Measurements from ENCODE around the gene RPS21. TPM values are rescaled to one million over a fixed set of nuclear protein-coding genes. Genes with fewer than 3 reads are reported as not detected.

RPS21 gene
- total RNA-seq, 1 experiment from 2014 or later = 1,088 TPM

GRCh38 chr20:62412194-62413024 is 25.5 kb downstream of the RPS21 start:
- no peak for DNase-seq (ENCODE audit: low read depth, low spot score)
- in situ Hi-C loops (cut with HindIII; ENCODE audit: low pct_unique_long_range_greater_than_20kb, low sequenced_read_pairs) = no loop called here

GRCh38 chr20:62413025-62413570 is 26.2 kb downstream of the RPS21 start:
- in situ Hi-C loops (cut with HindIII; ENCODE audit: low pct_unique_long_range_greater_than_20kb, low sequenced_read_pairs) = no loop called here
- no peak for DNase-seq (ENCODE audit: low read depth, low spot score)

- DNase-seq (ENCODE audit: low read depth, low spot score) = peak; percentile 34
- in situ Hi-C loops (cut with HindIII; ENCODE audit: low pct_unique_long_range_greater_than_20kb, low sequenced_read_pairs) = no loop called here
These were observed 27.1 kb downstream of the RPS21 start for GRCh38 chr20:62413896-62414481.

GRCh38 chr20:62415354-62416111 is 28.6 kb downstream of the RPS21 start:
- in situ Hi-C loops (cut with HindIII; ENCODE audit: low pct_unique_long_range_greater_than_20kb, low sequenced_read_pairs) = no loop called here
- DNase-seq (ENCODE audit: low read depth, low spot score) = no peak

- in situ Hi-C loops (cut with HindIII; ENCODE audit: low pct_unique_long_range_greater_than_20kb, low sequenced_read_pairs) = no loop called here
- no peak for DNase-seq (ENCODE audit: low read depth, low spot score)
These were observed 30.0 kb downstream of the RPS21 start for GRCh38 chr20:62416651-62417637.

- in situ Hi-C loops (cut with HindIII; ENCODE audit: low pct_unique_long_range_greater_than_20kb, low sequenced_read_pairs) = no loop called here
- DNase-seq (ENCODE audit: low read depth, low spot score) = no peak
These were observed 31.2 kb downstream of the RPS21 start for GRCh38 chr20:62417981-62418708.

GRCh38 chr20:62418709-62419487 is 32.0 kb downstream of the RPS21 start:
- in situ Hi-C loops (cut with HindIII; ENCODE audit: low pct_unique_long_range_greater_than_20kb, low sequenced_read_pairs) = no loop called here
- DNase-seq (ENCODE audit: low read depth, low spot score) = no peak

GRCh38 chr20:62419759-62420158 is 32.9 kb downstream of the RPS21 start:
- DNase-seq (ENCODE audit: low read depth, low spot score) = no peak
- in situ Hi-C loops (cut with HindIII; ENCODE audit: low pct_unique_long_range_greater_than_20kb, low sequenced_read_pairs) = no loop called here

GRCh38 chr20:62420846-62421715 is 34.2 kb downstream of the RPS21 start:
- in situ Hi-C loops (cut with HindIII; ENCODE audit: low pct_unique_long_range_greater_than_20kb, low sequenced_read_pairs) = no loop called here
- no peak for DNase-seq (ENCODE audit: low read depth, low spot score)

- in situ Hi-C loops (cut with HindIII; ENCODE audit: low pct_unique_long_range_greater_than_20kb, low sequenced_read_pairs) = no loop called here
- DNase-seq (ENCODE audit: low read depth, low spot score) = no peak
These were observed 34.8 kb downstream of the RPS21 start for GRCh38 chr20:62421716-62421990.

- in situ Hi-C loops (cut with HindIII; ENCODE audit: low pct_unique_long_range_greater_than_20kb, low sequenced_read_pairs) = no loop called here
- no peak for DNase-seq (ENCODE audit: low read depth, low spot score)
These were observed 35.9 kb downstream of the RPS21 start for GRCh38 chr20:62422636-62423325.

GRCh38 chr20:62423326-62423706 is 36.4 kb downstream of the RPS21 start:
- no peak for DNase-seq (ENCODE audit: low read depth, low spot score)
- in situ Hi-C loops (cut with HindIII; ENCODE audit: low pct_unique_long_range_greater_than_20kb, low sequenced_read_pairs) = no loop called here

GRCh38 chr20:62424249-62425107 is 37.6 kb downstream of the RPS21 start:
- in situ Hi-C loops (cut with HindIII; ENCODE audit: low pct_unique_long_range_greater_than_20kb, low sequenced_read_pairs) = no loop called here

More at GRCh38 chr20:62424249-62425107, 37.6 kb downstream of the RPS21 start:
- no peak for DNase-seq (ENCODE audit: low read depth, low spot score)
